G401 (cell line): ENCODE measurements around the gene UBQLN1. TPM values are rescaled to one million over a fixed set of nuclear protein-coding genes. Genes with fewer than 3 reads are reported as not detected.

ENCODE experiments used
- DNase-seq: peaks from one replicate; pipeline ENCODE4 v3.0.0-alpha.2; 2015; ENCODE audit warnings: low spot score
- in situ Hi-C: cut with HindIII; loops from 2 replicates; pipeline ENCODE4 v1.10.0; 2016; ENCODE audit warnings: low sequenced_read_pairs, mixed read lengths
- total RNA-seq: library from RNA; depleted of rRNA; stranded (reverse); fragments of >200 nt; shearing (Covaris generic); gene quantifications from 2 replicates; pipeline ENCODE4 v1.2.3, GENCODE V29; 2014

Gene UBQLN1
- total RNA-seq, 1 experiment from 2014 or later: 152 TPM

- in situ Hi-C loops: no loop called here
- DNase-seq: no peak
Measured at GRCh38 chr9:83699615-83700014, 8.1 kb downstream of the UBQLN1 start.

GRCh38 chr9:83698976-83699585 lies 8.7 kb downstream of the UBQLN1 start:
- DNase-seq: no peak
- in situ Hi-C loops: no loop called here

GRCh38 chr9:83691492-83691891 lies 16.3 kb downstream of the UBQLN1 start:
- no peak for DNase-seq
- in situ Hi-C loops: no loop called here

- in situ Hi-C loops: no loop called here
- no peak for DNase-seq
Measured at GRCh38 chr9:83688921-83689320, 18.8 kb downstream of the UBQLN1 start.

- in situ Hi-C loops: no loop called here
- DNase-seq: no peak
Measured at GRCh38 chr9:83681490-83681889, 26.3 kb downstream of the UBQLN1 start.

- in situ Hi-C loops: no loop called here
Measured at GRCh38 chr9:83680233-83680632, 27.5 kb downstream of the UBQLN1 start.

GRCh38 chr9:83677596-83677995 lies 30.2 kb downstream of the UBQLN1 start:
- no peak for DNase-seq
- in situ Hi-C loops: no loop called here

More at GRCh38 chr9:83680233-83680632, 27.5 kb downstream of the UBQLN1 start:
- no peak for DNase-seq

GRCh38 chr9:83675466-83675865 lies 32.3 kb downstream of the UBQLN1 start:
- in situ Hi-C loops: no loop called here
- DNase-seq: no peak

GRCh38 chr9:83671451-83671850 lies 36.3 kb downstream of the UBQLN1 start:
- in situ Hi-C loops: no loop called here
- no peak for DNase-seq

- no peak for DNase-seq
- in situ Hi-C loops: no loop called here
Measured at GRCh38 chr9:83670381-83670780, 37.4 kb downstream of the UBQLN1 start.

- in situ Hi-C loops: no loop called here
- no peak for DNase-seq
Measured at GRCh38 chr9:83669067-83669466, 38.7 kb downstream of the UBQLN1 start.

- no peak for DNase-seq
- in situ Hi-C loops: no loop called here
Measured at GRCh38 chr9:83665580-83666200, 42.1 kb downstream of the UBQLN1 start.

- DNase-seq: no peak
- in situ Hi-C loops: no loop called here
Measured at GRCh38 chr9:83662933-83663332, 44.8 kb downstream of the UBQLN1 start.

GRCh38 chr9:83656952-83657351 lies 50.8 kb downstream of the UBQLN1 start:
- DNase-seq: no peak
- in situ Hi-C loops: no loop called here

GRCh38 chr9:83656032-83656680 lies 51.6 kb downstream of the UBQLN1 start:
- in situ Hi-C loops: no loop called here
- no peak for DNase-seq

GRCh38 chr9:83655433-83655832 lies 52.3 kb downstream of the UBQLN1 start:
- in situ Hi-C loops: no loop called here
- no peak for DNase-seq

- DNase-seq: no peak
- in situ Hi-C loops: no loop called here
Measured at GRCh38 chr9:83652433-83652832, 55.3 kb downstream of the UBQLN1 start.

- in situ Hi-C loops: no loop called here
- DNase-seq: no peak
Measured at GRCh38 chr9:83651558-83651957, 56.2 kb downstream of the UBQLN1 start.

GRCh38 chr9:83649515-83649914 lies 58.2 kb downstream of the UBQLN1 start:
- peak; percentile 7 for DNase-seq

GRCh38 chr9:83649080-83649479 lies 58.7 kb downstream of the UBQLN1 start:
- in situ Hi-C loops: no loop called here
- peak; percentile 35 for DNase-seq

More at GRCh38 chr9:83649515-83649914, 58.2 kb downstream of the UBQLN1 start:
- in situ Hi-C loops: no loop called here
